Loucy (cell line): ENCODE measurements around the gene UGT1A9.

ENCODE experiments used
- CTCF ChIP-seq: fragments of 200-600 bp; sonication (generic); conservative IDR thresholded peaks from 2 replicates; pipeline ENCODE4 v1.5.1; 2014; ENCODE audit warnings: mild to moderate bottlenecking, antibody characterized with exemption, low read length
- EZH2phosphoT487 ChIP-seq: fragments of 200-600 bp; IDR thresholded peaks from 2 replicates; pipeline ENCODE4 v1.6.1; 2018; ENCODE audit warnings: antibody characterized with exemption, mild to moderate bottlenecking, moderate library complexity, borderline replicate concordance

GRCh38 chr2:233668605-233669260 is 3.0 kb upstream of the UGT1A9 start:
- TF ChIP-seq CTCF (no peak), EZH2phosphoT487 (no peak)
